DOHH2 (cell line): ENCODE results near the gene FIGN.

Source experiments
- CTCF ChIP-seq: fragments of 200-600 bp; sonication (generic); IDR thresholded peaks from one replicate; pipeline ENCODE4 v1.5.1; 2014; ENCODE audit warnings: antibody characterized with exemption, mild to moderate bottlenecking, low read depth, low read length; ENCODE audit not compliant: poor library complexity, severe bottlenecking
- EZH2phosphoT487 ChIP-seq: fragments of 200-600 bp; sonication (generic); IDR thresholded peaks from 2 replicates; pipeline ENCODE4 v1.6.1; 2017; ENCODE audit warnings: borderline replicate concordance, mild to moderate bottlenecking, antibody characterized with exemption, low read length, moderate library complexity, mixed read lengths

DNA sequence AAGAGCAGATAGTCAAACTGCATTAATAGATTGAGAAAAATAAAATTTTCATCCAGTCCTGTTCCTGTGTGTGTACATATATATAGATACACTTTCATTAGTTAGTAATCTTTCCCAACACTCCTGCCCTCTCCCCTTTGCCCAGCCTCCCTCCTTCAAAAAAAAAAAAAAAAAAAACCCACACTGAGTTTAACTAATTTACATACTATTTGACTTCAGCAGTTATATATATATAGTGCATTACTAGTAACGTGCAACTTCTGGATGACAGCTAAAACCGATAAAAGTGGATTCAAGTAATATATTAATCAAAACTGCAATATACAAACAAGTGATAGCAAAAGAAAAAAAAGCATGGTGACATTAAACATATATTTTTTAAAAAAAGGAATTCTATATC lies 1.4 kb downstream of the FIGN start:
- no peak for TF ChIP-seq CTCF
- TF ChIP-seq EZH2phosphoT487 = no peak
